HL-60 (cell line): ENCODE results near the gene ZYG11B.
"Not testable (repeated sequence)": the region's sequence is repeated elsewhere in the genome, so short reads cannot be mapped to it uniquely, and the experiment has no call there.

ENCODE experiments used
- CTCF ChIP-seq: IDR thresholded peaks from one replicate; pipeline ENCODE4 v1.5.1; 2011; ENCODE audit warnings: low read length, control low read depth, inconsistent platforms; ENCODE audit not compliant: insufficient read depth
- GABPA ChIP-seq: IDR thresholded peaks from 2 replicates; pipeline ENCODE4 v1.6.1; 2012; ENCODE audit warnings: low read depth
- POLR2AphosphoS5 ChIP-seq: IDR thresholded peaks from 2 replicates; pipeline ENCODE4 v1.6.1; 2012; ENCODE audit warnings: low read depth
- TF ChIP-seq, protein P1 (sequence below): IDR thresholded peaks from 2 replicates; pipeline ENCODE4 v1.6.1; 2012; ENCODE audit warnings: low read depth; ENCODE audit not compliant: insufficient replicate concordance

- not testable (repeated sequence) for TF ChIP-seq POLR2AphosphoS5, CTCF, GABPA
- TF ChIP-seq, protein P1, sequence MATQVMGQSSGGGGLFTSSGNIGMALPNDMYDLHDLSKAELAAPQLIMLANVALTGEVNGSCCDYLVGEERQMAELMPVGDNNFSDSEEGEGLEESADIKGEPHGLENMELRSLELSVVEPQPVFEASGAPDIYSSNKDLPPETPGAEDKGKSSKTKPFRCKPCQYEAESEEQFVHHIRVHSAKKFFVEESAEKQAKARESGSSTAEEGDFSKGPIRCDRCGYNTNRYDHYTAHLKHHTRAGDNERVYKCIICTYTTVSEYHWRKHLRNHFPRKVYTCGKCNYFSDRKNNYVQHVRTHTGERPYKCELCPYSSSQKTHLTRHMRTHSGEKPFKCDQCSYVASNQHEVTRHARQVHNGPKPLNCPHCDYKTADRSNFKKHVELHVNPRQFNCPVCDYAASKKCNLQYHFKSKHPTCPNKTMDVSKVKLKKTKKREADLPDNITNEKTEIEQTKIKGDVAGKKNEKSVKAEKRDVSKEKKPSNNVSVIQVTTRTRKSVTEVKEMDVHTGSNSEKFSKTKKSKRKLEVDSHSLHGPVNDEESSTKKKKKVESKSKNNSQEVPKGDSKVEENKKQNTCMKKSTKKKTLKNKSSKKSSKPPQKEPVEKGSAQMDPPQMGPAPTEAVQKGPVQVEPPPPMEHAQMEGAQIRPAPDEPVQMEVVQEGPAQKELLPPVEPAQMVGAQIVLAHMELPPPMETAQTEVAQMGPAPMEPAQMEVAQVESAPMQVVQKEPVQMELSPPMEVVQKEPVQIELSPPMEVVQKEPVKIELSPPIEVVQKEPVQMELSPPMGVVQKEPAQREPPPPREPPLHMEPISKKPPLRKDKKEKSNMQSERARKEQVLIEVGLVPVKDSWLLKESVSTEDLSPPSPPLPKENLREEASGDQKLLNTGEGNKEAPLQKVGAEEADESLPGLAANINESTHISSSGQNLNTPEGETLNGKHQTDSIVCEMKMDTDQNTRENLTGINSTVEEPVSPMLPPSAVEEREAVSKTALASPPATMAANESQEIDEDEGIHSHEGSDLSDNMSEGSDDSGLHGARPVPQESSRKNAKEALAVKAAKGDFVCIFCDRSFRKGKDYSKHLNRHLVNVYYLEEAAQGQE = not testable (repeated sequence)
These were observed 112.9 kb downstream of the ZYG11B start for GRCh38 chr1:52839175-52839574.
